ENCODE results near the gene FBXW5. TPM values are rescaled to one million over a fixed set of nuclear protein-coding genes. Genes with fewer than 3 reads are reported as not detected.
A peak's percentile ranks its signal among the peaks of the same experiment; 100 is the strongest.

The FBXW5 gene
- total RNA-seq, 1 experiment from 2014 or later, result 188 TPM

DNA sequence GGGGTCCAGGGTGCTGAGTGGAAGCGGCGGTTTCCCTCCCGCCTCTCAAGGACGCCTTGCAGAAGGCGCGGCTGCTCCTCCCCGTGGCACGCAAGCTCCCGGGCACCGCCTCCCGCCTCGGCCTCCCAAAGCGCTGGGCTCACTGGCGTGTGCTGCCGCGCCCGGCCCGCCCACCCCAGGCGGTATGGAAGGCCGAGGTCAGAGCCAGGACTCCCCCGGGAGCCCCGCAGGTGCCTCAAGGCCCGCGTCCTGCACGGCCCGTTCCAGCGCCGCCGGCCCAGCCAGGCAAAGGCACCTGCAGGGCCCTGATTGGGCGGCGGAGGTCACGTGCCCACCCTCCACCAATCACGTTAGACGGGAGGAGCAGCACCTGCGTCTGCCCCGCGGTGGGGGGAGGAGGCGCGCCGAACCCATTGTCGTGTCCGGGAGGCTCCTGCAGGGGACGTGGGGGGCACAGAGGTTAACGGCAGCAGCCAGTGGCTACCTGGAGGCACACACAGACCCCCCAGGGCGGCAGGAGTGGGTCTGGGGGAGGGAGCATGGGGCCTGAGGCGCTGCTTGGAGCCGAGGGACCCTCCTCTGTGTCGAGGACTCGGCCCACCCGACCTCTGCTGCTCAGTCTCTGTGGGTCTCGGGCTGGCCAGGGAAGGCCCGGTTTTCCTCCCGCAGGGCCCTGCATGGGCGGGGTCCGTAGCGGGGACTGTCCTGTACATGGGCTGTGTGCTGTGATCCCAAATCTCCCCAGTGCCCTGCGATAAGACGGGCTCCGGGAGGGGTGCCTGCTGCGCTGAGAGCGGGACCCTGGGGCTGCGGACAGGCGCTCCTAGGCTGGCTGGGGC, 5.5 kb upstream of the FBXW5 start:
- DNase-seq (ENCODE audit: low read depth), result peak; percentile 76

DNA sequence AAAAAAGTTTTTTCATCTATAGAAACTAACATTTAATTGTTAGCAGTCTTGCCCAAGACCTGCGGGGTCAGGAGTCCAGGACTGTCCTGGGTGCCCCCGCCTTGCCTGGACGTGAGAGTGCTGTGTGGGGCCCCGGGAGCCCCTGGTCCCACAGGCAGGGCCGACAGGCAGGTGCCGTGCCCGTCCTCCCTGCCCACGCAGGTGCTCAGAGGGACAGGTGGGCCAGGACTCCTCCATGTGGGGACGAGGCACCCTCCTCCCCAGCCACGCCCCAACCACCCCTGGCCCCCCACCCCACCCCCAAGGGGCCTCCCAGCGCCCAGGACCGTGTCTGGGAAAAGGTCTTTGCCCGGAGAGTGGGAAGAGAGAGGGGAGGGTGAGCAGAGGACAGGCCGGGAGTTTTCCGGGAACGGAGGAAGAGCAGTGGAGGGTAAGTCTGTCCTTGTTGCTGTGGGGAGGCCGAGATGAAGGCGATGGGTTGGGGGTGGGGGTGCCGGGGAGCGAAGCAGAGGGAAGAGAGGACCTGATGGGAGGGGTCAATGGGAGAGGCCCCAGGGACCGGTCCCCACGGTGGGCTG, 4.8 kb upstream of the FBXW5 start:
- no peak for DNase-seq (ENCODE audit: low read depth)

DNA sequence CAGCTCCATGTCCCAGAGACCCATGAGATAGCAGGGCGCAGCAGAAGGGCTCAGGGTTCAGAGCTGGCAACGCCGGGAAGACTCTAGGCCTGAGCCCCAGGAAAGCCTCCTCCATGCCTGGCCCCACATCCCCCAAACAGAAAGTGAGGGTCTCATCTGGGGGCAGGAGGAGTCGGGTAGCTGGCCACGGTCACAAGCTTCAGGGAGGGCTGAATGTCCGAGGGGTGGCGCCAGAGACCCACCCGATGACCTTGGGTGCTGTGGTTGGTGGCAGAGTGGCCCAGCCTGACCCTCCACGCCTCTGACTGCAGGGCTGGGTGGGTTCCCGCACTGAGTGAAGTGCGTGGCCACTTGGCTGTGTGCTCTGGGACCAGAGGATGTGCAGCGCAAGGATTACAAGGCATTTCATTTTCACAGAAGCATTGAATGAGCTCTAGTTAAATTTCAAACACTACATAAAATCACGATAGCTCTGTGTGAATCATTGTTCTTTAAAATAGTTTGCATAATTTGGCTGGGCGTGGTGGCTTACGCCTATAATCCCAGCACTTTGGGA, 3.5 kb upstream of the FBXW5 start:
- DNase-seq (ENCODE audit: low read depth), result peak; percentile 42

- no peak for DNase-seq (ENCODE audit: low read depth)
Measured at GRCh38 chr9:136947028-136947891, 2.7 kb upstream of the FBXW5 start.

- DNase-seq (ENCODE audit: low read depth), result no peak
Measured at GRCh38 chr9:136946228-136947027, 1.9 kb upstream of the FBXW5 start.

DNA sequence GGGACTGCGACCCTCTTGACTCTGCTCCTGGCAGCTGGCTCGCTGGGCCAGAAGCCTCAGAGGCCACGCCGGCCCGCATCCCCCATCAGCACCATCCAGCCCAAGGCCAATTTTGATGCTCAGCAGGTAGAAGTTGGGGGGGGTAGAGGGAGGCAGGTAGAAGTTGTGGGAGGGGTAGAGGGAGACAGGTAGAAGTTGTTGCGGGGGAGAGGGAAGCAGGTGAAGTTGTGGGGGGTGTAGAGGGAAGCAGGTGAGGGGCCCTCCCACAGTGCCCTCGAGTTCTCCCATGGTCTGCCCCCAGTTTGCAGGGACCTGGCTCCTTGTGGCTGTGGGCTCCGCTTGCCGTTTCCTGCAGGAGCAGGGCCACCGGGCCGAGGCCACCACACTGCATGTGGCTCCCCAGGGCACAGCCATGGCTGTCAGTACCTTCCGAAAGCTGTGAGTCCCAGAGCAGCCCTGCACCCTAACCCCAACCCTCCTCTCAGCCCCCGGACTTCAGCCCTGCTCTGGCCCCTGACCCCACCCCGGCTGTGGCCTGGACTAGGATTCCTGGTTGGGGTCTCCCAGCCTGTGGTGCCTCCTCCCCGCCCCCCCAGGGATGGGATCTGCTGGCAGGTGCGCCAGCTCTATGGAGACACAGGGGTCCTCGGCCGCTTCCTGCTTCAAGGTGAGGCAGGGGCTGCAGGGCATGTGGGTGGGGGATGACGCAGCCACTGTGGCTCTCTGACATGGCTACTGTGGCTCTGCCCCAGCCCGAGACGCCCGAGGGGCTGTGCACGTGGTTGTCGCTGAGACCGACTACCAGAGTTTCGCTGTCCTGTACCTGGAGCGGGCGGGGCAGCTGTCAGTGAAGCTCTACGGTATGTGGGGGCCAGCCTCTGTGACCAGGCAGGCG, 1.0 kb upstream of the FBXW5 start:
- DNase-seq (ENCODE audit: low read depth), result no peak

- DNase-seq (ENCODE audit: low read depth), result peak; percentile 32
Measured at GRCh38 chr9:136944212-136944518, 373 bp downstream of the FBXW5 start.

GRCh38 chr9:136943291-136944211, 987 bp downstream of the FBXW5 start:
- DNase-seq (ENCODE audit: low read depth), result no peak

GRCh38 chr9:136942881-136943230, 1.7 kb downstream of the FBXW5 start:
- no peak for DNase-seq (ENCODE audit: low read depth)

GRCh38 chr9:136942112-136942880, 2.2 kb downstream of the FBXW5 start:
- no peak for DNase-seq (ENCODE audit: low read depth)

DNA sequence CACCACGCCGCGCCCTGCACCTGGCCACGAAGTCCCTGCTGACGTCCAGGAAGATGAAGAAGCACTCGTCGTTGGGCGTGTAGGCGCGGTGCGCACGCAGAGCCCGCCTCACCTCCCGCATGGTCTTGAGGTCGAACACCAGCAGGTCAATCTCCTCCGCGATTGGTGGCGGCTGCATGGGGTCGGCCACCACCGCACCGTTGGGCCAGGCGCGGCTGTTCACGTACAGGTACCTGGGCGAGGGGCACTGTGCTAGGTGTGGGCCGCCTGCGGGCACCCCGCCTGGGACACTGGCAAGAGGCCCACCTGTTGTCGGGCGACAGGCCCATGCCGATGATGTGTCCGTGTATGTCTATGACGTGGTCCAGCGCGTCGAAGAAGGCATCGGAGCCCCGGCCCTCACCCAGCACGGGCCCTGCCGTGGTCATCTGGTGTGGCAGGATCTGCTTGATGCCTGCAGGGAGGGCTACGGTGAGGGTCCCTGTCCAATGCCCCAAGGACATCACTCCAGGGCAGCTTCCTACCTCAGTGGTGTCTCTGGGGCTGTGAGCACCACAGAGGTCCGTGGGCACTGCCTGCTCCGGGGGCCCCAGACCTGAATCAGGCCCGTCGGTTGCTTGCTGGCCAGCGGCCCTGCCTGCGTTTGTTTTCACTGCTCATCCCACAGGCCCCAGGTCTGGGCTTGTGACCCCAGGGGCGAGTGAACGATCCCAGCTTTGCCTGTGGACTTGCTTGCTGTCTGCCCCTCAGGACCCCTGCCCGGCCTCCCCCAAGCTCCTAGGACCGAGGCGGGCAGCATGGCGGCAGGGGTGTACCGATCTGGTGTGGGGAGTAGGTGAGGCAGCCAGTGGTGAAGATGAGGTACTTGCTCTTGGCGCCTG, 3.1 kb downstream of the FBXW5 start:
- no peak for DNase-seq (ENCODE audit: low read depth)

GRCh38 chr9:136940526-136941230, 3.9 kb downstream of the FBXW5 start:
- DNase-seq (ENCODE audit: low read depth), result no peak

DNA sequence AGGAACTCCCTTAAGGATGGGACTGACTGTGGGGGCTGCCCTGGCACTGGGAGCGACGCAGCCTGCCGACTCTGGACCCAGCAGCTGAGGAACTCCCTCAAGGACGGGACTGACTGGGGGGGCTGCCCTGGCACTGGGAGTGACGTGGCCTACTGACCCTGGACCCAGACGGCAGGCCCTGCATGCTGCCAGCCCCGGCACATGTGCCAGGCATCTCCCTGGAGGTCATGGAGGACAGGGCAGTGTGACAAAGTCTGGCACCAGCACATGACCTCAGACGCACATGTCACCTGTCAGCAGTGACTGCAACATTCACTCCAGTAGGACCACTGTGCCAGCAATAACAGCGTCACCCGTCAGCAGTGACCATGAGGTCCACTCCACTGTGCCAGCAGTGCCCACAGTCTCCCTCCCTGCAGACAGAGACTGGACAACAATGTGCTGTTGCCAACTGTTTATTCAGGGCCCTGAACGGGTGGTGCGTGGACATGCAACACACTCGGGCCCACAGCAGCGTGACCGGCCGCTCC, 4.5 kb downstream of the FBXW5 start:
- no peak for DNase-seq (ENCODE audit: low read depth)

GRCh38 chr9:136939431-136939995, 5.0 kb downstream of the FBXW5 start:
- DNase-seq (ENCODE audit: low read depth), result no peak

DNA sequence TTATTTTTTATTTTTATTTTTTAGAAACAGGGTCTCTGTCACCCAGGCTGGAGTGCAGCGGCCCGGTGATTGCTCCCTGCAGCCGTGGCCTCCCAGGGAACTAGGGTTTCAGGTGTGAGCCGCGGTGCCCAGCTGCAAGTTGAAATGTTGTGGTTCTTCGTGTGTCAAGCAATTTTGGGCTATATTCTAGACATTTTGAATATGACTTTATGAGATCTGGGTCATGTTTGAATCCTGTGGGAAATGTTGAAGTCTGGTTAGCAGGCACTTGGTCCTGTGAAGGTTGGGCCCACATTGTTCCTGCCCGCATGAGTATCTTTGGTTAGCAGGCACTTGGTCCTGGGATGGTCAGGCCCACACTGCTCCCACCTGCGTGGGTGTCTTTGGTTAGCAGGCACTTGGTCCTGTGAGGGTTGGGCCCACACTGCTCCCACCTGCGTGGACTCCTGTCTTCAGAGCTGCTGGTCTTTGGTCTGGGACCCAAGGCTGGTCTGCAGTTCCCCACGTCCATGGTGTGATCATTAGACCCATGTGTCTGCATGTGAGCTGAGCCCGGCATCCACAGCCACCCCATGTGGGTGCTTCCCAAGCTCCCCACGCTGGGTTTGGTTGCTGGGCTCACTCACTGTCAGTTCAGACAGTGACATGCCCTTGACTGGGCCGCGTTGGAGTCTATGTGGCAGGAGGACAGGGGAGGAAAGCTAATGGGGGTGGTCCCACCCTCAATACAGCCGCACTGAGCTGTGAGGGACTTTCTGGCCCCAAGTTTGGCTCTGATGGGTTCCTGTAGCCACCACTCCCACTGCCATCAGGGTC, 7.1 kb downstream of the FBXW5 start:
- no peak for DNase-seq (ENCODE audit: low read depth)
